Peyer's patch (tissue), 4 donors: ENCODE data around the gene EML1.

ENCODE experiments used
- POLR2A ChIP-seq, 2 donors: fragments of 450-650 bp; IDR thresholded peaks; one replicate each; pipeline ENCODE4 v1.5.1; 2017; ENCODE audit warnings: antibody characterized with exemption in 2 of 2, mild to moderate bottlenecking in 2 of 2, moderate library complexity in 2 of 2
- TF ChIP-seq, protein P1 (sequence below), 6 experiments: fragments of 450-650 bp in 4 of 6; fragments of 200-600 bp in 2 of 6; sonication (generic) in 1 of 6; IDR thresholded peaks; one replicate each; pipeline ENCODE4 v1.5.1; 2017 to 2019; ENCODE audit warnings: antibody characterized with exemption in 6 of 6, mild to moderate bottlenecking in 3 of 6, moderate library complexity in 1 of 6

DNA sequence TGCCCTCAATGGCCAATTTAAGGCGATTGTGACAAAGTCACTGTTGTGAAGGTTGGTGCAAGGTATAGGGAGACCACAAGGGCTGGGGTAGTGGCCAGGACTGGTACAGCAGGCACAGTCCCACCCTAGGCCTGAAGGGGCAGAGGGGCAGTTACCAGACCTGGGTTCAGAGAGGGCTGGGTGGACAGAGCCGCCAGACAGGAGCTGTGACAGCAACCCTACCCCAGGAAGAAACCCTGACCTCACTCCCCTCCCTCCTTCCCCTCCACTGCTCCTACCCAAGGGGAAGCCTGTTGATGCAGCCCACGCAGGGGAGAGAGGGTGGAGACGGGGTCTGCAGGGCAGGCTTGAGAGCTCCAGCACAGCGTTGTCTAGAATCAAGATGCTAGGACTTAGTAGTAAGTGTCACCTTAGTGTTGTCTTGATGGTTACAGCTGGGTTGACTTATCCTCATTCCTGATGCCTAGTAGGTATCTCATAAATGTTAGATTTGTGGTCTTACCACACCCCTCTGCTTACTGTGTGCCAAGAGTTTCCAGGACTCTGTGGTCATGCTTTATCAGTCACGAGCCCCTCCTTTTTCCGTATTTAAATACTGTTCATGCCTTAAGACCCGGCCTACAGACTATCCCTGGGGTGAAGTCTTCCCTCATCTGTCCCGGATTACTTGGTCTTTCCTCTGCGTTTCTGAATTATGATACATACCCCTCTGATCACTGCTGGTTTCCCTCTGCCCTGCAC, 14.4 kb downstream of the EML1 start:
- TF ChIP-seq, protein P1, sequence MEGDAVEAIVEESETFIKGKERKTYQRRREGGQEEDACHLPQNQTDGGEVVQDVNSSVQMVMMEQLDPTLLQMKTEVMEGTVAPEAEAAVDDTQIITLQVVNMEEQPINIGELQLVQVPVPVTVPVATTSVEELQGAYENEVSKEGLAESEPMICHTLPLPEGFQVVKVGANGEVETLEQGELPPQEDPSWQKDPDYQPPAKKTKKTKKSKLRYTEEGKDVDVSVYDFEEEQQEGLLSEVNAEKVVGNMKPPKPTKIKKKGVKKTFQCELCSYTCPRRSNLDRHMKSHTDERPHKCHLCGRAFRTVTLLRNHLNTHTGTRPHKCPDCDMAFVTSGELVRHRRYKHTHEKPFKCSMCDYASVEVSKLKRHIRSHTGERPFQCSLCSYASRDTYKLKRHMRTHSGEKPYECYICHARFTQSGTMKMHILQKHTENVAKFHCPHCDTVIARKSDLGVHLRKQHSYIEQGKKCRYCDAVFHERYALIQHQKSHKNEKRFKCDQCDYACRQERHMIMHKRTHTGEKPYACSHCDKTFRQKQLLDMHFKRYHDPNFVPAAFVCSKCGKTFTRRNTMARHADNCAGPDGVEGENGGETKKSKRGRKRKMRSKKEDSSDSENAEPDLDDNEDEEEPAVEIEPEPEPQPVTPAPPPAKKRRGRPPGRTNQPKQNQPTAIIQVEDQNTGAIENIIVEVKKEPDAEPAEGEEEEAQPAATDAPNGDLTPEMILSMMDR (IDR thresholded peaks at IDR 0.05): no peak
- no peak for TF ChIP-seq POLR2A (IDR thresholded peaks at IDR 0.05)
